LoVo (cell line): ENCODE measurements around the gene ATP13A5.

Experiments
- DNase-seq: peaks from one replicate; pipeline ENCODE4 v3.0.0-alpha.2; 2016; ENCODE audit warnings: low spot score

The ATP13A5 gene, protein sequence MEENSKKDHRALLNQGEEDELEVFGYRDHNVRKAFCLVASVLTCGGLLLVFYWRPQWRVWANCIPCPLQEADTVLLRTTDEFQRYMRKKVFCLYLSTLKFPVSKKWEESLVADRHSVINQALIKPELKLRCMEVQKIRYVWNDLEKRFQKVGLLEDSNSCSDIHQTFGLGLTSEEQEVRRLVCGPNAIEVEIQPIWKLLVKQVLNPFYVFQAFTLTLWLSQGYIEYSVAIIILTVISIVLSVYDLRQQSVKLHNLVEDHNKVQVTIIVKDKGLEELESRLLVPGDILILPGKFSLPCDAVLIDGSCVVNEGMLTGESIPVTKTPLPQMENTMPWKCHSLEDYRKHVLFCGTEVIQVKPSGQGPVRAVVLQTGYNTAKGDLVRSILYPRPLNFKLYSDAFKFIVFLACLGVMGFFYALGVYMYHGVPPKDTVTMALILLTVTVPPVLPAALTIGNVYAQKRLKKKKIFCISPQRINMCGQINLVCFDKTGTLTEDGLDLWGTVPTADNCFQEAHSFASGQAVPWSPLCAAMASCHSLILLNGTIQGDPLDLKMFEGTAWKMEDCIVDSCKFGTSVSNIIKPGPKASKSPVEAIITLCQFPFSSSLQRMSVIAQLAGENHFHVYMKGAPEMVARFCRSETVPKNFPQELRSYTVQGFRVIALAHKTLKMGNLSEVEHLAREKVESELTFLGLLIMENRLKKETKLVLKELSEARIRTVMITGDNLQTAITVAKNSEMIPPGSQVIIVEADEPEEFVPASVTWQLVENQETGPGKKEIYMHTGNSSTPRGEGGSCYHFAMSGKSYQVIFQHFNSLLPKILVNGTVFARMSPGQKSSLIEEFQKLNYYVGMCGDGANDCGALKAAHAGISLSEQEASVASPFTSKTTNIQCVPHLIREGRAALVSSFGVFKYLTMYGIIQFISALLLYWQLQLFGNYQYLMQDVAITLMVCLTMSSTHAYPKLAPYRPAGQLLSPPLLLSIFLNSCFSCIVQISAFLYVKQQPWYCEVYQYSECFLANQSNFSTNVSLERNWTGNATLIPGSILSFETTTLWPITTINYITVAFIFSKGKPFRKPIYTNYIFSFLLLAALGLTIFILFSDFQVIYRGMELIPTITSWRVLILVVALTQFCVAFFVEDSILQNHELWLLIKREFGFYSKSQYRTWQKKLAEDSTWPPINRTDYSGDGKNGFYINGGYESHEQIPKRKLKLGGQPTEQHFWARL

DNA sequence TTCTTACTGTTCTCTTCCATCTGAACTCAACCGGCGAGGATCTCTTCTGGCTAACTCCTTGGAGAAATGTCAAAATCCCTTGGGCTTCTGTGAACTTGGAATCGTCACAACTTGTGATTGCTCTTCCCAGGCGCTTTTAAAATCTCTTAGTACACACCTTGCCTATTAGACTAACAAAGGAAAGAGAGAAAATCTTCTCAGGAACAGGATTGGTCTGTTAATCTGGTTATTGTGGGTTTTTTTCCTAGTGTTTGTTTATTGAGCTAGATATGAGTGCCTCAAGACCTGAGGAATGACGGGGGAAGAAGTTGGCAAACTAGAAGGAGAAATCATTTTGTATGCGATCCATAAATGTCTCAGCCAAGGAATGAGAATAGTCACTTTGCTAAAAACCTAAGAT, at the start of gene ATP13A5:
ATP13A5 (minus strand) TSS at position 48 of the 400 bp plus-strand sequence; CDS start at position 20, 28 bp downstream.
- no peak for DNase-seq

DNA sequence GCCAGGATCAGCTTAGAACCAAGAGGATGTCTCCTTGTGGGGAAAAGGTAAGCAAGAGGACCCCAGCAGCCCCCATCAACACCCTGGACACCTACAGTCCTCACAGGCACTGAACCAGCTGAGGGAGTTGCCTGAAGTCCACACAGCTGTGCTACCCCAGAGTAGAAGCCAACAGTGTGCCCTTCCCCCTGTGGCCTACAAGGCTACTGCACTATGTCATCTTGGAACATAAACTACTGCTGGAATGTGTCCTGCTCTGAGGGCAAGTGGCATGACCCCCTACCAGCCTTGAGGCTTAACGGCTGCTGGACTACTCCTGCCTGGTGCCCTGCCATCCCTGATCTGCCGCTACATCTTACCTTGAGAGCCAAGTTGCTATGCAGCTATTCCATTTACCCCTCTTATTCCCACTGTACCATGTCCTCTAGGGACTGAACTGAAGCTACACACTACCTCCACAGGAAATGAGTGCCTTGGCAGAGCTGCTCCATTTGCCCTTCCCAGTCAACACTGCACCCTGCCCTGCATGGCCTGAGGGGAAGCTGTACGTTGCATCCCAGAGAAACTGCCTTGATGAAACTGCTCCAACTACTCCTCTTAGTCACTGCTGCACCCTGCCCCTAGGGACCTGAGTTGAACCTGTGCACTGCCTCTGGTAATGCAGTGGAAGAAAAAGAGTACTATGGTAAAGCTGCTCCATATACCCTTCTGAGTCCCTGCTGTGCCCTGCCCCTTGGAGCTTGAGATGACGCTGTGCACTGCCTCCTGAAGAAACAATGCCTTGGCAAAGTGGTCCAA, 40.2 kb upstream of the ATP13A5 start:
- no peak for DNase-seq

GRCh38 chr3:193416629-193417028, 38.1 kb upstream of the ATP13A5 start:
- no peak for DNase-seq

DNA sequence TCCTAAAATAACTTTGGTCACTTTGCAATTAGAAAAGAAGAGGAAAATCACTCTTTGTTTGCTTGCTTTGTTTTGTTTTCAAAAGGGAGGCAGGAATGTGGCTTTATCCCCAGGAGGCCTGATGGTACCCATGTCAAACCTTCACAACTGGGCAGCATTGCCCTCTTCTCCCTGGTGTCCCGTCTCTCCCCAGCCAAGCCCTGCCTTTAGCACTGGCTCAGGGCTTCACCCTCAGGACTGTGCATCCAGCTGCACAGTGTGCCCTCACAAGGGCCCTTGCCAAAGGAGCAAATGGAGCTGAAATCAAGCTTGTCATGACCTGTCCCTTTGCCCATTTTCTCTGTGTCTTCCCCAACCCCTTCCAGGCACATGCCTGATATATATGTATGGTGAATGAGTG, 29.1 kb upstream of the ATP13A5 start:
- DNase-seq, result no peak

GRCh38 chr3:193407112-193407511, 28.6 kb upstream of the ATP13A5 start:
- DNase-seq, result no peak

DNA sequence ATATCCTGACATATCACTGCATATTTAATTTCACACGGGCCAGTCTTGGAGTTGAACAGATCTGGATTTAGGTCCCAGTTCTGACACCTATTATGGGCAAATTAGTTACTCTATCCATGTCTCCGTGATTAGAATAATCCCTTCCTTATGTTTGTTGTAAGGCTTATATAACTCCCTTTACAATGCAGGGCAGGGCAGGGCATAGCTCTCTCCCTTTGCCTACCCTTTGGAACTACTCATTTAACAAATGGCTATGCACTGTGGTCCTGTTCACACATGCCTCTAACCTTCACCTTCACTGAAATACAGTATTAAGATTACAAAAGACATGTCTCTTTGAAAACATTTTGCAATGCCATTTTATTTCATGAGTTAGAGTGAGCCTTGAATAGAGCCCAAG, 24.8 kb upstream of the ATP13A5 start:
- DNase-seq, result no peak

- no peak for DNase-seq
Observed at GRCh38 chr3:193400304-193400703, 21.8 kb upstream of the ATP13A5 start.

- no peak for DNase-seq
Observed at GRCh38 chr3:193396451-193397244, 18.1 kb upstream of the ATP13A5 start.

- no peak for DNase-seq
Observed at GRCh38 chr3:193391902-193392301, 13.3 kb upstream of the ATP13A5 start.

DNA sequence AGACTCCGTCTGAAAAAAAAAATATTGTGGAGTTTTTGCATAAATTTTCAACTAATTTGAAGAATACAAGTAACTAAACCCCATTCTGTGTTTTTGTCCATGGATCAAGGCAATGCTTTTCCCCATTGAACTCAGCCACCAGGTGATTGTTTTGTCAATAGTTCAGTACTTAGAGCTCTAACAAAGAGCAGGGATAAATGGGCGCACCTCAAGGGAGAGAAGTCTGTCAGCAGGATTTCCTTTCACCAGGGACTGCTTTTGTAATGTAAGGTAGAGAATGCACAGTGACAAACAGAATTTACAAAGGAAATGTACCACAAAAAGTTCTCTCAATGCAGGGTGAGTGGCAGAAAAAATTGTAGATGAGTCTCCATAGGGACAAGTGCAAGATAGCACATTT, 10.8 kb upstream of the ATP13A5 start:
- DNase-seq, result no peak

DNA sequence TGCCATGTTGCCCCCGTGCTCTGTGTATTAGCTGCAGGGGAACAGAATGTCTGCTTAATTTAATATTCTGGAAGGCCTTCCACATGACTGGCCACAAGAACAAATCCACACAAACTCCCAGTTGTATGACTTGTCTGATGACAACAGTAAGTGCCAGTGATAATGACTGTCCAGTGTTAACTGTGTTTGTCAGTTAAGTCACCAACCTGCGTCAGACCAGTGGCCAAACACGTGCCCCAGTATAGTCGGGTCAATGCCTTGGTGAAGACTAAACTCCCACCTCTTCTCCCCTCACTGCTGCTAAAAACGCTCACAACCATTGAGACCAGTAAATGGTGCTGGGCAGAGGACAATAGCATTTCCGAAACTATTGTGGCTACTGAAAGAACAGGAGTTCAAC, 9.8 kb upstream of the ATP13A5 start:
- no peak for DNase-seq

- DNase-seq, result no peak
Observed at GRCh38 chr3:193387596-193387995, 9.0 kb upstream of the ATP13A5 start.

GRCh38 chr3:193377591-193377990, 962 bp downstream of the ATP13A5 start:
- DNase-seq, result no peak

DNA sequence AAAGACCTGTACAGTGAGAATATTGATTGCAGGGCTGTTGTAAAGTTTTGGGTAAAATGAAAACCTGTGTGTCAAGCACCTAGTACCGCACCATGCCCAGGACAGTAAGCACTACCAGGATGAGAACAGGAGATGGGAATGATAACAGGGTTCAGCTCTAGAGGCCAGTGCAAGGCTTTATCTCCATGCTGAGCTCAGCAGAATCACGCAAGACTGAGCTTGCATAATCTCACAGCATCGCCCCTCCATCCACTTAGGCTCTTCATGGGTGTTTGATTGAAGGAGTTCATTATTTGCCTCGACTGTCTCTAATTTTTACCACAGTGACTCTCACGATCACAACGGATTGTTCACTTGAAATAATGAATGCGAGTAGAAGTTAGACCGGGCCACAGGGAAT, 2.9 kb downstream of the ATP13A5 start:
- DNase-seq, result no peak

GRCh38 chr3:193372783-193373182, 5.8 kb downstream of the ATP13A5 start:
- no peak for DNase-seq

DNA sequence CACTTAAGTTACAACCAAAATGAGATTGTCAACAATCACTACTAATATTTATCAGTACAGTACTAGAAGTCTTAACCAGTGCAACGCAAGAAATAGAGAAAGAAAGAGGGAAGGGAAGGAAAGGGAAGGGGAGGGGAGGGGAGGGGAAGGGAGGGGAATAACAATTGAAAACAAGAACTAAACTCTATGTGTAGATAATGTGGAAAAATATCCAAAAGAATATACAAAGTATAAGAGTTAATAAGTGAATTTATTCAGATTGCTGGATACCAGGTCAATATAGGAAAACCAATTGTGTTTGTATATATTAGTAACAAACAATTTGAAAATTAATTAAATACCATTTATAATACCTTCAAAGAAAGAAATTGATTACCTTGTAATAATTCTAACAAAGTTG, 10.7 kb downstream of the ATP13A5 start:
- no peak for DNase-seq

GRCh38 chr3:193357291-193357690, 21.3 kb downstream of the ATP13A5 start:
- DNase-seq, result no peak

DNA sequence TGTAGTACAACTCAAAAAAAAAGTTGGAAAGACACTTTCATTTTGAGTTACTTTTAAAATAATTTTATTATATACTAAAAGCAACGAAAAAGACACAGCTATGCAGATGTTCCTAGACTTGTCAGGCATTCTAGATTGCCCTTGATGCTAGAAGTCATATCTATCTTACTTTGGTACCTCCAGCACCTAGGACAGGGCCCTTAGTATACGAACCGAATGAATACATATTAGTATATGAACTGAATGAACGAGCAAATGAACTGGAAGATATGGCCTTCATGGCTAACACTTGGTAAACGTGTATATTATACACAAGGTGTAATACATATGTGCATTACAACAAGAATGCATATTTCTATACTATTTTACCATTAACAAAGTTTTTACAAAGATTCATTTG, 24.1 kb downstream of the ATP13A5 start:
- no peak for DNase-seq

GRCh38 chr3:193350744-193351143, 27.8 kb downstream of the ATP13A5 start:
- no peak for DNase-seq

GRCh38 chr3:193348686-193349085, 29.9 kb downstream of the ATP13A5 start:
- no peak for DNase-seq
